ENCODE data around the gene C2orf15.

- no peak for TF ChIP-seq POLR2A (IDR thresholded peaks at IDR 0.05; ENCODE audit: low read length)
- TF ChIP-seq GATA1 (IDR thresholded peaks at IDR 0.05; ENCODE audit: low read depth, low read length) = no peak
Observed at GRCh38 chr2:99152199-99152895, 10.8 kb downstream of the C2orf15 start.
